WERI-Rb-1 (cell line): ENCODE results near the gene PC.

Source experiments
- DNase-seq: peaks from one replicate; pipeline ENCODE4 v3.0.0-alpha.2; 2020
- H3K27ac ChIP-seq: fragments of 250-450 bp; sonication (Bioruptor Pico); 2 replicates; pipeline ENCODE4 v1.5.1; 2020; ENCODE audit warnings: mild to moderate bottlenecking, moderate library complexity
- H3K27me3 ChIP-seq: fragments of 250-450 bp; sonication (Bioruptor Pico); 2 replicates; pipeline ENCODE4 v1.5.1; 2021; ENCODE audit warnings: mild to moderate bottlenecking, low read depth, moderate library complexity; ENCODE audit not compliant: insufficient read depth, severe bottlenecking
- H3K36me3 ChIP-seq: fragments of 250-450 bp; sonication (Bioruptor Pico); 2 replicates; pipeline ENCODE4 v1.5.1; 2020; ENCODE audit warnings: mild to moderate bottlenecking, moderate library complexity
- H3K4me3 ChIP-seq: 2 replicates; pipeline ENCODE4 v1.5.1; 2011; ENCODE audit warnings: low read depth, mild to moderate bottlenecking, control low read depth, low read length
- H3K9me3 ChIP-seq: fragments of 250-450 bp; sonication (Bioruptor Pico); 2 replicates; pipeline ENCODE4 v1.5.1; 2021; ENCODE audit warnings: mild to moderate bottlenecking, moderate library complexity; ENCODE audit not compliant: severe bottlenecking
- CTCF ChIP-seq: IDR thresholded peaks from 2 replicates; pipeline ENCODE4 v1.5.1; 2011; ENCODE audit warnings: low read depth, mild to moderate bottlenecking, control low read depth, inconsistent platforms, low read length

The PC gene

GRCh38 chr11:66823700-66824099, 134.5 kb downstream of the PC start:
- Histone ChIP-seq H3K9me3 (no peaks in the 10 kb centered on the region), H3K36me3 (peaks cover 4% of the 10 kb centered on the region; the same call in 1 of the 2 replicates), H3K4me3 (no peak overlapping the region), H3K27ac (no peak overlapping the region), H3K27me3 (no peaks in the 10 kb centered on the region)
- no peak for DNase-seq
- TF ChIP-seq CTCF = no peak

- DNase-seq = no peak
- no peak overlapping the region for H3K27ac ChIP-seq
- H3K36me3 ChIP-seq = no peaks in the 10 kb centered on the region
- TF ChIP-seq CTCF = no peak
- no peaks in the 10 kb centered on the region for H3K9me3 ChIP-seq
- H3K27me3 ChIP-seq = no peaks in the 10 kb centered on the region
- no peak overlapping the region for H3K4me3 ChIP-seq
Measured at GRCh38 chr11:66820901-66821300, 137.3 kb downstream of the PC start.

GRCh38 chr11:66820381-66820780, 137.8 kb downstream of the PC start:
- H3K4me3 ChIP-seq = no peak overlapping the region
- TF ChIP-seq CTCF = no peak
- H3K27ac ChIP-seq = no peak overlapping the region
- no peaks in the 10 kb centered on the region for H3K36me3 ChIP-seq
- H3K9me3 ChIP-seq = no peaks in the 10 kb centered on the region
- no peak for DNase-seq
- no peaks in the 10 kb centered on the region for H3K27me3 ChIP-seq

GRCh38 chr11:66818231-66818955, 139.8 kb downstream of the PC start:
- no peak overlapping the region for H3K4me3 ChIP-seq
- no peak for DNase-seq
- H3K9me3 ChIP-seq = no peaks in the 10 kb centered on the region
- H3K27ac ChIP-seq = no peak overlapping the region
- no peaks in the 10 kb centered on the region for H3K27me3 ChIP-seq
- no peaks in the 10 kb centered on the region for H3K36me3 ChIP-seq
- TF ChIP-seq CTCF = no peak

GRCh38 chr11:66815646-66816045, 142.5 kb downstream of the PC start:
- Histone ChIP-seq H3K27me3 (no peaks in the 10 kb centered on the region), H3K9me3 (no peaks in the 10 kb centered on the region), H3K36me3 (no peaks in the 10 kb centered on the region), H3K27ac (no peak overlapping the region), H3K4me3 (no peak overlapping the region)
- no peak for DNase-seq
- TF ChIP-seq CTCF = no peak

- no peak for DNase-seq
- H3K9me3 ChIP-seq = no peaks in the 10 kb centered on the region
- no peaks in the 10 kb centered on the region for H3K36me3 ChIP-seq
- no peaks in the 10 kb centered on the region for H3K27me3 ChIP-seq
- no peak overlapping the region for H3K4me3 ChIP-seq
- no peak for TF ChIP-seq CTCF
- H3K27ac ChIP-seq = no peak overlapping the region
Measured at GRCh38 chr11:66814678-66815077, 143.5 kb downstream of the PC start.
